Tibial nerve (tissue), 4 donors: Measurements from ENCODE around the gene GOSR1. TPM values are rescaled to one million over a fixed set of nuclear protein-coding genes. Genes with fewer than 3 reads are reported as not detected.
"Not testable (repeated sequence)": the region's sequence is repeated elsewhere in the genome, so short reads cannot be mapped to it uniquely, and the experiment has no call there.

Source experiments
- DNase-seq, 2 donors: peaks; one replicate each; pipeline ENCODE4 v3.0.0-alpha.2; 2019; ENCODE audit warnings: low spot score in 2 of 2
- H3K27ac ChIP-seq, 4 donors: fragments of 200-600 bp; sonication (generic) in 3 of 4; one replicate each; pipeline ENCODE4 v1.5.1; 2017 to 2019; ENCODE audit warnings: mild to moderate bottlenecking in 1 of 4
- H3K27me3 ChIP-seq, 2 donors: fragments of 200-600 bp; sonication (generic) in 1 of 2; one replicate each; pipeline versions ENCODE4 v1.5.1 to v1.6.0; 2017 to 2019
- H3K36me3 ChIP-seq, 3 donors: fragments of 200-600 bp; sonication (generic); one replicate each; pipeline ENCODE4 v1.5.1; 2018 to 2019
- H3K4me1 ChIP-seq, 4 donors: fragments of 200-600 bp; sonication (generic) in 3 of 4; one replicate each; pipeline ENCODE4 v1.5.1; 2017 to 2019
- H3K4me3 ChIP-seq, 4 donors: fragments of 200-600 bp; sonication (generic) in 3 of 4; one replicate each; pipeline ENCODE4 v1.5.1; 2017 to 2019; ENCODE audit warnings: mild to moderate bottlenecking in 1 of 4, moderate library complexity in 1 of 4
- H3K9me3 ChIP-seq, 4 donors: fragments of 200-600 bp; sonication (generic) in 3 of 4; one replicate each; pipeline ENCODE4 v1.5.1; 2017 to 2019
- EP300 ChIP-seq, 2 donors: sonication (generic); formaldehyde crosslinking; IDR thresholded peaks; one replicate each; pipeline ENCODE4 v1.6.1; 2017; ENCODE audit warnings: antibody characterized with exemption in 2 of 2, mild to moderate bottlenecking in 1 of 2
- POLR2A ChIP-seq, 2 donors: fragments of 450-650 bp; IDR thresholded peaks; one replicate each; pipeline ENCODE4 v1.6.1; 2017; ENCODE audit warnings: antibody characterized with exemption in 2 of 2, mild to moderate bottlenecking in 2 of 2, moderate library complexity in 2 of 2
- WGBS, 2 donors: methylation state at CpG; one replicate each; pipeline ENCODE4 v1.1.5; 2018; 5-methylcytosine and 5-hydroxymethylcytosine counted together
- total RNA-seq, 4 donors: library from RNA; depleted of rRNA; stranded (reverse); fragments of >200 nt; gene quantifications; one replicate each; pipeline ENCODE4 v1.1.0, GENCODE V29; 2016
- TF ChIP-seq, protein P1 (sequence below), 5 experiments: fragments of 200-600 bp in 3 of 5; fragments of 450-650 bp in 2 of 5; sonication (generic) in 3 of 5; IDR thresholded peaks; one replicate each; pipeline ENCODE4 v1.5.1; 2016 to 2019; ENCODE audit warnings: antibody characterized with exemption in 5 of 5, mild to moderate bottlenecking in 3 of 5, moderate library complexity in 2 of 5

The GOSR1 gene
- total RNA-seq, 4 donors from 2014 or later, result 20.7 to 37.1 (median 26.4) TPM

DNA sequence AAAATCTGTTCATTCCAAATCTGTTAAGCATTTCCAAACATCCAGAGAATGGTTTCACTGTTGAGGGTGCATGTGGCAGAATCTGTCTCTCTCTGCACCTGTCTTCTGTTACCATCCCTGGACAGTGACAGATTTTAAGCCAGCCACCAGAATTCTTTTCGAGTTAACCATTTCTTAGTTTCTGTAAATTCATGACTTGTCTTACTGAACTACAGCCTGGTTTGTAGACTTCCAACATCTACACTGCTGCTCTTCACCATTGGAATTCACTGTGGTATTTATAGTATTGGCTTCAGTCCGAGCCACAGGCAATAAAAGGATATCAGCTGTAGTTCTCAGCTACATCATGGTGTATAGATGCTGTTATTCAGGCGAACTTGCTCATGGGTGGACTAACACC lies 47.6 kb downstream of the GOSR1 start:
- no peak for DNase-seq
- H3K27ac ChIP-seq, result no peak overlapping the region

DNA sequence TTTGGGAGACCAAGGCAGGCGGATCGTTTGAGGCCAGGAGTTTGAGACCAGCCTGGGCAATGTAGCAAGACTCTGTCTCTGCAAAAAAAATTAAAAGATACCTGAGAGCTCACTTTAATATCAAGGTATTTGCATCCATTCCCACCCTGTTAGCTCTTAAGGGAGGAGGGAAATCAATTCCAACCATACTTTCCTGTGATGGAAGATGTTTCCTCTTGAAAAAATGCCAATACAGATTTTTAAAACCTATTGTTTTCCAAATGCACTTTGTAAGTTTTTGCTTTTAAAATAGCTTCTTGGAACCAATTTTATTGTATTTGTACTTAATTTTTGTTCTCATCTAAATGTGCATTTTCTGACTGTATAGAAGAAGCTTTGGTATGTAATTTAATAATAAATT lies 49.2 kb downstream of the GOSR1 start:
- Histone ChIP-seq H3K4me3 (no peak overlapping the region), H3K27me3 (no peaks in the 10 kb centered on the region), H3K36me3 (peaks cover 0 to 48% (median 0%) of the 10 kb centered on the region in 3 donors), H3K27ac (no peak overlapping the region), H3K9me3 (no peaks in the 10 kb centered on the region), H3K4me1 (no peaks in the 10 kb centered on the region)
- WGBS, 2 donors, result 91 to 92% methylated on average over 2 of the region's 2 CpGs
- no peak for TF ChIP-seq POLR2A (IDR thresholded peaks at IDR 0.05)
- TF ChIP-seq, protein P1, sequence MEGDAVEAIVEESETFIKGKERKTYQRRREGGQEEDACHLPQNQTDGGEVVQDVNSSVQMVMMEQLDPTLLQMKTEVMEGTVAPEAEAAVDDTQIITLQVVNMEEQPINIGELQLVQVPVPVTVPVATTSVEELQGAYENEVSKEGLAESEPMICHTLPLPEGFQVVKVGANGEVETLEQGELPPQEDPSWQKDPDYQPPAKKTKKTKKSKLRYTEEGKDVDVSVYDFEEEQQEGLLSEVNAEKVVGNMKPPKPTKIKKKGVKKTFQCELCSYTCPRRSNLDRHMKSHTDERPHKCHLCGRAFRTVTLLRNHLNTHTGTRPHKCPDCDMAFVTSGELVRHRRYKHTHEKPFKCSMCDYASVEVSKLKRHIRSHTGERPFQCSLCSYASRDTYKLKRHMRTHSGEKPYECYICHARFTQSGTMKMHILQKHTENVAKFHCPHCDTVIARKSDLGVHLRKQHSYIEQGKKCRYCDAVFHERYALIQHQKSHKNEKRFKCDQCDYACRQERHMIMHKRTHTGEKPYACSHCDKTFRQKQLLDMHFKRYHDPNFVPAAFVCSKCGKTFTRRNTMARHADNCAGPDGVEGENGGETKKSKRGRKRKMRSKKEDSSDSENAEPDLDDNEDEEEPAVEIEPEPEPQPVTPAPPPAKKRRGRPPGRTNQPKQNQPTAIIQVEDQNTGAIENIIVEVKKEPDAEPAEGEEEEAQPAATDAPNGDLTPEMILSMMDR (IDR thresholded peaks at IDR 0.05), result no peak
- no peak for TF ChIP-seq EP300 (IDR thresholded peaks at IDR 0.05)
- DNase-seq, result no peak

More for the DNA sequence above, 47.6 kb downstream of the GOSR1 start:
- Histone ChIP-seq H3K27me3 (no peaks in the 10 kb centered on the region), H3K4me1 (peaks cover 0 to 9% (median 3%) of the 10 kb centered on the region in 4 donors), H3K36me3 (peaks cover 0 to 39% (median 0%) of the 10 kb centered on the region in 3 donors), H3K9me3 (no peaks in the 10 kb centered on the region), H3K4me3 (no peak overlapping the region)
- 53 to 55% methylated on average over 3 of the region's 3 CpGs for WGBS, 2 donors
- no peak for TF ChIP-seq EP300 (IDR thresholded peaks at IDR 0.05)
- TF ChIP-seq, protein P1 (IDR thresholded peaks at IDR 0.05), result no peak
- TF ChIP-seq POLR2A (IDR thresholded peaks at IDR 0.05), result no peak

DNA sequence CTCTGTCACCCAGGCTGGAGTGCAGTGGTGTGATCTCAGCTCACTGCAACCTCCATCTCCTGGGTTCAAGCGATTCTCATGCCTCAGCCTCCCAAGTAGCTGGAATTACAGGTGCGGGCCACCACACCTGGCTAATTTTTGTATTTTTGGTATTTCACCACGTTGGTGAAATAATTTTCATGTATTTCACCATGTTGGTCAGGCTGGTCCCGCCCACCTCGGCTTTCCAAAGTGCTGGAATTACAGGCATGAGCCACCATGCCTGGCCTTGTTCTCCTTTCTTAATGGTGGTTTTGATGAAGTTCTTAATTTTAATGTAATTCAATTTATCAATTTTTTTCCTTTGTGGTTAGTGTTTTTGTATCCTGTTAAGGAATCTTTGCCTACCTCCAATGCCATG lies 51.5 kb downstream of the GOSR1 start:
- not testable (repeated sequence) for H3K4me1 ChIP-seq, H3K27ac ChIP-seq, DNase-seq, H3K4me3 ChIP-seq, H3K27me3 ChIP-seq, H3K9me3 ChIP-seq
- WGBS, 2 donors, result 90% methylated on average over 5 of the region's 5 CpGs
- H3K36me3 ChIP-seq, result peaks cover 0 to 40% (median 0%) of the 10 kb centered on the region in 3 donors

DNA sequence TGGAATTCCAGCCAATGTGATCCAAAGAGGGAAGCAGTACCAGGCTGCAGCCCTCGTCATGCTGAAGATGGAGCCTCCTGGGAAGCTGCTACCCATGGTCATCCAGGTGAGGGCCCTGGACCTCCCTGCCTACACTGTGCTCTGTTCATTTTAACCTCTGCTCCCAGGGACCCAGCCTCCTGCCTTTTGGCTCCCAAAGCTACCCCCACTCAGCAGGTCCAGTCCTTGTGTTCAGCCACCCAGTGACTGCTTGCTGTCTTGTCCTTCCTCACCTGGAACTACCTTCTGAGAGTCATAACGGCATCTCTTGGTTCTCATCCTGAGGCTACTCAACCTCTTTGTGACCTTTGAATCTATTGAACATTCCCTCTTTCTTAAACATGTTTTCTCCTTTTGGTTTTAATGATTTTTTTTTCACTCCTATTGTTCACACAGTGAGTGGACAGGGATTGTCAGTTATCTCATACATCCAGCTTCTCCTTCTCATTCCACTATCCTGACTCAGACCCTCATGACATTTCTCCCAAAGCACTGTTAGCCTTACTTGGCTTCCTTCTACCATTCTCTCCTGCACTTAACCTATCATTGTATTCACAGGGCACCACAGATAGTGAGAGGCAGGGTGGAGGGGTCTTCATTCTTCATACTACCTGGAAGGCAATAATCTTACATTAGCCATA lies 53.3 kb downstream of the GOSR1 start:
- TF ChIP-seq, protein P1 (IDR thresholded peaks at IDR 0.05), result no peak
- TF ChIP-seq POLR2A (IDR thresholded peaks at IDR 0.05) (no peak), EP300 (IDR thresholded peaks at IDR 0.05) (no peak)
- Histone ChIP-seq H3K27ac (no peak overlapping the region), H3K4me3 (no peak overlapping the region), H3K4me1 (no peaks in the 10 kb centered on the region), H3K36me3 (peaks cover 0 to 41% (median 0%) of the 10 kb centered on the region in 3 donors), H3K9me3 (no peaks in the 10 kb centered on the region), H3K27me3 (no peaks in the 10 kb centered on the region)
- 93 to 98% methylated on average over 2 of the region's 2 CpGs for WGBS, 2 donors
- DNase-seq, result no peak

DNA sequence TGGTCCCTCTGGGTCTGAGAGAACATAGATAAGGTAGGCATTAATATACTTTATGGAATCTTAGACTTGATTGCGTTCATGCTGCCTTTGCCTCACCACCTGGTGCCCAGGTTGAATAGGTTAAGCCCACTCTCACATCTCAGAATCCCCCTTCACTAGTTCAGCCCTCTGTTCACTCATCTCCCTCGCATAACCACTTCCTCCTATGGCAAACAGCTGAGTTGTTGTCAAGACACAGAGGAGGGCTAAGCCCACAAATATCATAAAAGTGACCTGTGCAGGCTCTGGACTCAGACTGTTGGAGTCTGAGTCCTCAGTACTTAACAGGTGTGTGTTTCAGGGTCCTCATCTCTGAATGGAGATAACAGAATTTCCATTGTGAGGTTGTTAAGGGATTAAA lies 55.7 kb downstream of the GOSR1 start:
- no peak for TF ChIP-seq EP300 (IDR thresholded peaks at IDR 0.05)
- TF ChIP-seq, protein P1 (IDR thresholded peaks at IDR 0.05), result no peak
- no peak for TF ChIP-seq POLR2A (IDR thresholded peaks at IDR 0.05)
- no peaks in the 10 kb centered on the region for H3K27me3 ChIP-seq
- H3K27ac ChIP-seq, result no peak overlapping the region
- peaks cover 0 to 41% (median 0%) of the 10 kb centered on the region in 3 donors for H3K36me3 ChIP-seq
- H3K4me1 ChIP-seq, result no peaks in the 10 kb centered on the region
- 87% methylated on average over 2 of the region's 2 CpGs for WGBS, 2 donors
- DNase-seq, result no peak
- H3K4me3 ChIP-seq, result no peak overlapping the region
- no peaks in the 10 kb centered on the region for H3K9me3 ChIP-seq
